Mucosa of rectum (tissue), 2 donors: ENCODE data around the gene NGF.
A peak's percentile ranks its signal among the peaks of the same experiment; 100 is the strongest.

Experiments used
- H3K27ac ChIP-seq, 2 donors: one replicate each; pipeline ENCODE4 v1.7.0; 2013; ENCODE audit warnings: inconsistent platforms in 2 of 2, low read depth in 2 of 2, low read length in 2 of 2
- H3K27me3 ChIP-seq, 2 donors: one replicate each; pipeline ENCODE4 v1.7.0; 2013; ENCODE audit warnings: low read length in 2 of 2; ENCODE audit not compliant: control insufficient read depth in 2 of 2, insufficient read depth in 2 of 2
- H3K36me3 ChIP-seq, 2 donors: one replicate each; pipeline ENCODE4 v1.7.0; 2013; ENCODE audit warnings: low read length in 2 of 2; ENCODE audit not compliant: control insufficient read depth in 2 of 2, insufficient read depth in 2 of 2
- H3K4me1 ChIP-seq, 2 donors: one replicate each; pipeline ENCODE4 v1.7.0; 2013; ENCODE audit warnings: low read length in 2 of 2, mild to moderate bottlenecking in 1 of 2; ENCODE audit not compliant: control insufficient read depth in 2 of 2, insufficient read depth in 2 of 2
- H3K4me3 ChIP-seq, 2 donors: one replicate each; pipeline ENCODE4 v1.7.0; 2013; ENCODE audit warnings: low read length in 2 of 2
- H3K9ac ChIP-seq, 2 donors: one replicate each; pipeline ENCODE4 v1.7.0; 2013; ENCODE audit warnings: low read length in 2 of 2, low read depth in 1 of 2, mild to moderate bottlenecking in 1 of 2
- H3K9me3 ChIP-seq, 2 donors: one replicate each; pipeline ENCODE4 v1.7.0; 2013; ENCODE audit warnings: low read length in 2 of 2; ENCODE audit not compliant: control insufficient read depth in 2 of 2
- donor health status: healthy.
- donor health status: Normal muscosa, but diverticular disease.

Gene NGF

DNA sequence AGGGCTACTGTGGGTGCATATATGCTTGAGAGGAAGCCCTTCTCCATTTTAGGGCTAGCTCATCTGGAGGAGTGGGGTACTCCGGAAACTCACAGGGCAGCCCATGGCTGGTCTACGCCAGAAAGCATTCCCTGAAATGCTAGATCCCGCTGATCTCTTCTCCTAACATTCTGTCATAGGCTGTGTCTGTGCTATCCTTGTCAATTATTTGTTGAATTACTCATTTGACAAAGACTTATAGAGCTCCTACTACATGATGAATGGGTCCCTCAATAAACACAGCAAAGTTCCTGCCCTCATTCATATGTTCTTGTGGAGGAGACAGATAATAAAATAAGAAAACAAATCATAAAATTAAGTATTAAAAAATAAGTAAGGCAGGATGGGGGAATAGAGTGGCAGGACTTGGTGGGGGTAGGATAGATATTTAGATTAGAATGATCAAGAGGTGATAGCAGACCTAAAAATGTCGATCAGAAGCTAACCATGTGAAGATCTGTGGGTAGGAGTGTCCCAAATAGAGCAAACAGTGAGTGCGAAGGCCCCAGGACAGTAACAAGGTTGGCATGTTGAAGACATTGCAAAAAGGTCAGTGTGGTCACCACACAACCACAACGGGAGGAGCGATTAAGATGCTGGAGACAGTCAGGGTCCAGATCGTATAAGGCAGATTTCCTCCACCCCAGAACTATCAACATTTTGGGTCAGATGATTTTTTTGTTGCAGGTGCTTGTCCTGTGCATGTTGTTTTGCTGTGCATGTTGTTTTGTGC lies 13.2 kb downstream of the NGF start:
- peaks cover 3 to 32% of the 10 kb centered on the region in 2 donors for H3K4me1 ChIP-seq
- H3K9me3 ChIP-seq = no peaks in the 10 kb centered on the region
- no peaks in the 10 kb centered on the region for H3K27me3 ChIP-seq
- no peaks in the 10 kb centered on the region for H3K36me3 ChIP-seq
- no peak overlapping the region for H3K27ac ChIP-seq
- H3K4me3 ChIP-seq = no peak overlapping the region
- no peak overlapping the region for H3K9ac ChIP-seq

DNA sequence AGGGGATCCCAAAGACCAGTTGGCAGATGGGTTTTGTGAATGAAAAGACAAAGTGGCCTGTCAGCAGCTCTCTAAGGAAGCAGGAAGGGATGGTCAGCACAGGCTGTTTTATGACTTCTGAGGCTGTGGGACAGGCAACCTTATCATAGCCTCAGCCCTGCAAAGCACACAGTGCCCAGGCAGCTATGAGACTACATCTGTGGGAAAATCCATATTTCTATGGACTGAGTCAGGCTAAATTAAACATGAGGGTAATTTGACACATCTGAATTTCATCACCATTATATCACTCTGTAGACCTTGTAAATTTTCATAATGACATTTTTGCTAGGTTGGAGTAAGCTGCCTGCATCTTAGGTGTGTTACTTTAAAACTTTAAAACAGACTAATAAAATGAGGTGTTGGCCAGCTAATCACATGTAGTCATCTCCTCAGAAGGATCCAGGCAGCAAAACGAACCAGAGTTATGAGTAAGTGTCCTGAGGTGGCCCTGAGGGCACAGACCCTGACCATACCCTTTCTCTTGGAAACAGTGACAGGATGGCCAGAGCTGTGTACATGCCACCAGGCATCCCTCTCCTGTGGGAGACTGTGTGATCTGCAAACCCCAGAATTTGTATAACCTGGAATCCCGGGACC lies 14.6 kb downstream of the NGF start:
- no peaks in the 10 kb centered on the region for H3K9me3 ChIP-seq
- peak overlapping the region in 1 of 2 donors; percentile 91 for H3K27ac ChIP-seq
- peak overlapping the region in 1 of 2 donors; percentile 37 for H3K9ac ChIP-seq
- no peaks in the 10 kb centered on the region for H3K36me3 ChIP-seq
- H3K4me3 ChIP-seq = peak overlapping the region in 1 of 2 donors; percentile 45
- H3K27me3 ChIP-seq = peaks cover 0 to 3% of the 10 kb centered on the region in 2 donors
- H3K4me1 ChIP-seq = peaks cover 3 to 32% of the 10 kb centered on the region in 2 donors

DNA sequence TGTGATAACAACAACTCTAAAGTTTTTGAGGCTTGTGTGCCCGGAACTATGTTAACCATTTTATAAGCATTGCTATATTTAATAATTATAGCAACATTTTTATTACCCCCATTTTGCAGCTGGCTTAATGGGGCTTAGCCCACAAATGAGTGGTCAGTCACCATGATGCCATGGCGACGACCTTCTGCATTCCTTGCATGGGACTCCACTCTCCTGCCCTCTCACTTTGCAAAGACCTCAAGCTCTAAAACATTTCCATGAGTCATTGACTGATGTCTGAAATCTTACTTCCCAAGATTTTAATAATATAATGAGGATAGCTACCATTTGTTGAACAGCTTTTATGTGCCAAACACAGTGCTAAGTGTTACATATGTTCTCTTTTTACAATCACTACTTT lies 15.4 kb downstream of the NGF start:
- H3K9me3 ChIP-seq = no peaks in the 10 kb centered on the region
- H3K4me3 ChIP-seq = no peak overlapping the region
- H3K27ac ChIP-seq = peak overlapping the region in 1 of 2 donors; percentile 91
- H3K27me3 ChIP-seq = peaks cover 0 to 3% of the 10 kb centered on the region in 2 donors
- H3K4me1 ChIP-seq = peaks cover 3 to 32% of the 10 kb centered on the region in 2 donors
- H3K9ac ChIP-seq = no peak overlapping the region
- no peaks in the 10 kb centered on the region for H3K36me3 ChIP-seq

DNA sequence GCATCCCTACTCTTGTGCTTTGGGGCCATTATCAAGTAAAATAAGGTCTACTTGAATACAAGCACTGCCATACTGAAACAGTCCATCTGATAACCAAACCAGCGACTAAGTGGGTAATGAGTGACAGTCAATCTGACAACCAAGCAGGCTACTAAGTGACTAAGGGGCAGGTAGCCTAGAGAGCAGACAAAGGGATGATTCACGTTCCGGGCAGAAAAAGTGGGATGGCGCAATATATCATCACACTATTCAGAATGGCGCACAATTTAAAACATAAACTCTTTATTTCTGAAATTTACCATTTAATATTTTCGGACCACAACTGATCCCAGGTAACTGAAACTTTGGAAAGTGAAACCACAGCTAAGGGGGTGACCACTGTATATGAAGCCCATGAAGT lies 17.7 kb downstream of the NGF start:
- Histone ChIP-seq H3K4me3 (no peak overlapping the region), H3K9ac (no peak overlapping the region), H3K4me1 (peaks cover 3 to 32% of the 10 kb centered on the region in 2 donors), H3K27ac (no peak overlapping the region), H3K36me3 (no peaks in the 10 kb centered on the region), H3K27me3 (peaks cover 0 to 3% of the 10 kb centered on the region in 2 donors), H3K9me3 (no peaks in the 10 kb centered on the region)

DNA sequence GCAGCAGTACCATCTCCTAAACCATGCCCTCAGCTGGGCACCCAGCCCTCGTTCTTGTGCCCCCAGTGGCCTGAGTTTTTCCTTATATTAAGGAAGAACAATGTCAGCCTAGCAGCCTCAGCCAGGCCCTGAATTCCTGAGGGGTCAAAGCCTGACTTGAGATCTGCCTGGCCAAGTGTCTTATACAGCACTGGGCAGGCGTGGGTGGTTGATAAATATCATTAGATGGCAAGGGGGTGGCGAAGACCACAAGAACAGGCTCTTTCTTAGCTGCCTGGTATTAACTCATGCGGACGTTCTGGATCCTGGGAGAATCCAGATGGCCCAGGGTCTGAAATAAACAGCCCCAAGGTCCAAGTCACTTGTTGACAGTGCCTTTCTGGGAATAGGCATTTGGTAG lies 18.3 kb downstream of the NGF start:
- Histone ChIP-seq H3K36me3 (no peaks in the 10 kb centered on the region), H3K27me3 (peaks cover 0 to 3% of the 10 kb centered on the region in 2 donors), H3K4me1 (peaks cover 3 to 32% of the 10 kb centered on the region in 2 donors), H3K27ac (no peak overlapping the region), H3K9ac (no peak overlapping the region), H3K9me3 (no peaks in the 10 kb centered on the region), H3K4me3 (no peak overlapping the region)

DNA sequence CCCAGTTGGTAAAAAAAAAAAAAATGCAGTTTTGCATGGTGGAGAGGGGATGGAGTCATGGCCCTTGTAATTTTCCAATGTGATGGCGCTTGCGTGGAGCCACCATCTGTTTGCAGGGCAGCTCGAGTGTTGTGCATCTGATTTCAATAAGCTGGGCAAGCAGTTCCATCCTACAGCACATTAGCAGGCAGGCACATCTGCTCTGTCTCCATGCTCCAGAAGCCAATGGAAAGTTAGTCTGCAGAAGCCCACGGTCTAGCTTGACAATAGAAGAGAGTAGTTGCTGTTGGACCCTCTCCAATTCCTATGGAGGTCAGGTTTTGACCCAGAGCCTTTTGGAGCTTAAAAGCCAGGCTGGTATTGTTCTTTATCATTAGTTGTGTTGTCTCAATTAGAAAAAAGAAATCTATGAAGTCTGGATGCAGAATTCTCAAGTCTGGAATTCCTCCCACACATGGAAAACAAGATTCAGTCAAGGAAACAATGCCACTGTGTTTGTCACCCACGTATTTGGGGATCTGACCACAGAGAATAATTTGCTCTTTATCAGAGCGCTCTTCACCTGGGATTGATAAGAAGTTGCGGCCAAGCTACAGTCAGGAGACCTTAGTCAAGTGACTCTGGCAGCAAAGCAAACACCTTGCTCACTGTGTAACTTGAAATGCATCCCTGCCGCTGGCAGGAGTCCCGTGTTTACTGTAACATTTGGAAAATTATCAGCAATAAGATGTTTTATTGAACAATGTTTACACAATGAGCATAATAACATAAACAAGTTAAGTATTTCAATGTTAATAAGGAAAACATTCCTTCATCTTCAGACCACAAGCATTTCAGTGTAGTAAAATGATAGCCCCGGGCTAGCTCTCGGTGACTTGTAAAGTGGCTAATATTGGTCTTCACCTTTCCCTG lies 20.7 kb downstream of the NGF start:
- H3K9ac ChIP-seq = no peak overlapping the region
- no peaks in the 10 kb centered on the region for H3K36me3 ChIP-seq
- H3K27me3 ChIP-seq = peaks cover 0 to 3% of the 10 kb centered on the region in 2 donors
- H3K4me3 ChIP-seq = no peak overlapping the region
- peaks cover 0 to 12% of the 10 kb centered on the region in 2 donors for H3K4me1 ChIP-seq
- H3K27ac ChIP-seq = no peak overlapping the region
- H3K9me3 ChIP-seq = no peaks in the 10 kb centered on the region

DNA sequence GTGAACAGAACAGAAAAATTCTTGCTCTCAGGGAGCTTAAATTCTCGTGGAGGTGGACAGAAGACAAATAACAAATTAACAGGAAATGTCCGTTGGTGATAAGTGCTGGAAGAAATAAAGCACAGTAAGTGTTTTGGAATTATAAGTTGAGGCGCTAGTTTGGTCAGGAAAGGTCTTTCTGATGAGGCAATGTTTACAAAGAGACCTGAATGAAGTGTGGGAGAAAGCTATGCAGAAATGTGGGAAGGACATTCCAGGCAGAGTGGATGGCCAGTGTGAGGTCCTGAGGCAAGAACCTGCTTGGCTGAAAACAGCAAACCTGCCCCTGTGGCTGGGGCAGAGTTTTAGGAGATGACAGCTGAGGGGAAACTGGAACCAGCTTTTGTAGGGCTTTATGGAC lies 23.3 kb downstream of the NGF start:
- no peaks in the 10 kb centered on the region for H3K4me1 ChIP-seq
- no peak overlapping the region for H3K9ac ChIP-seq
- no peaks in the 10 kb centered on the region for H3K9me3 ChIP-seq
- H3K27me3 ChIP-seq = peaks cover 0 to 3% of the 10 kb centered on the region in 2 donors
- no peaks in the 10 kb centered on the region for H3K36me3 ChIP-seq
- no peak overlapping the region for H3K27ac ChIP-seq
- H3K4me3 ChIP-seq = no peak overlapping the region

DNA sequence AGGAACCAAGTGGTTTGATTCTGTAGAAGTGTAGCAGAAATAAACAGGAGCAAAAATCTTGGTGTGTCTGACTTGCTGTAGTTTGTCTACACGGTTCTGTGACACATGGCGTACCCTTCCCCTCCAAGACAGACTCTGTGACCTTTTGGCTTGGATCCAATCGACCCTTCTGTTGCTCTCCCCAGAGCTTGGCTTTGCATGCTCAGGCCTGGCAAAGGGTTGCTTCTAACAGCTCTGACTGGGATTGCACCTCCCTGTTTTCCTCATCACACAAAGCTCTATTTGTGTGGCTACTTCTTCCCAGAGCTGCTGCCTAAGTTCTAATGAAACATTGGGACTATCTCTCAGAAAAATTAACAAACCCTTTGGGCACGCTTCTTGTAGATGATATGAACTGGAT lies 24.0 kb downstream of the NGF start:
- Histone ChIP-seq H3K4me3 (no peak overlapping the region), H3K27me3 (peaks cover 0 to 3% of the 10 kb centered on the region in 2 donors), H3K4me1 (no peaks in the 10 kb centered on the region), H3K9ac (no peak overlapping the region), H3K36me3 (no peaks in the 10 kb centered on the region), H3K9me3 (no peaks in the 10 kb centered on the region), H3K27ac (no peak overlapping the region)

DNA sequence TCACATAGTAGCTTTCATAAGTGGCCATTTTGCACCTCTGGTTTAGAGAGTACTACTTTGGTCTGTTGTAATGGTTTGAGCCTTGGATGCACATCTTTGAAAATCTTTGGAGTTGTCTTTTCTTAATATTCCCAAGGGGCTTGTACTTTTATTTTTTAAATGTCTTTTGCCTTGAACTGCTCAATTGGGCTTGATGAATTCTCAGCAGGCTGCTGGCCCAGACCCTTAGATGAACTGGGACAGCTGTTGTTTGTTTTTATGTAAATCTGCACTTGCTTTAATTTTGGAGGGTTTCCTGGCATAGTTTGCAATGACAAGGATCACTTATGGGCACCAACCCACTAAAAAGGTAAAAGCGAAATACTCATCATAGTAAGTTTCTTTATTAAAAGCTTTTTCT lies 24.9 kb downstream of the NGF start:
- no peak overlapping the region for H3K27ac ChIP-seq
- H3K4me1 ChIP-seq = no peaks in the 10 kb centered on the region
- no peak overlapping the region for H3K9ac ChIP-seq
- no peaks in the 10 kb centered on the region for H3K9me3 ChIP-seq
- H3K36me3 ChIP-seq = no peaks in the 10 kb centered on the region
- no peaks in the 10 kb centered on the region for H3K27me3 ChIP-seq
- no peak overlapping the region for H3K4me3 ChIP-seq

DNA sequence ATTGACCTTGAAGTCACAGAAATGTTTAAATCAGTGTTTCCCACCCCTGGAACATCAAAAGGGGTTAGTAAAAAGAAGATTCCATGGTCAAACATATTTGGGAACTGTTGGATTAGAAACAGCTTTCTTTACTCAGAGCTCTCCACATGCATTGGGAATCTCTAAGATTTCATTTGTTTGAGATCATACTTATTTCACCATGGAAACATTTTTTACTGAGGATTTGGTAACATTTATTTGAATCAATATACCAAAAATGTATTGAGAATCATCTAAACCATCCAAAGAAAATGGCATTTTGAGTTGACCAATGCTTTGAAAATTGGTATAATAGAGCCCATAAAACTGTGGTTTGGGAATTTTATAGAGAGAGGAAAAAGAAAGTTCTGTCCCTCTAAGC lies 25.3 kb downstream of the NGF start:
- Histone ChIP-seq H3K36me3 (no peaks in the 10 kb centered on the region), H3K9ac (no peak overlapping the region), H3K9me3 (no peaks in the 10 kb centered on the region), H3K27ac (no peak overlapping the region), H3K27me3 (no peaks in the 10 kb centered on the region), H3K4me3 (no peak overlapping the region), H3K4me1 (no peaks in the 10 kb centered on the region)
